ENCODE measurements around the gene DMRTA2. TPM values are rescaled to one million over a fixed set of nuclear protein-coding genes. Genes with fewer than 3 reads are reported as not detected.

The DMRTA2 gene
- total and polyA plus RNA-seq, 2 donors (not counting 1 experiment from before 2014, with no cell fraction given), result 0.05 TPM; not detected in 1

GRCh38 chr1:50422675-50422945, 633 bp downstream of the DMRTA2 start:
- Histone ChIP-seq H3K9me3 (ENCODE audit: control insufficient read depth, insufficient read depth, low read depth, low read length) (no peaks in the 10 kb centered on the region), H3K27ac (ENCODE audit: insufficient read depth, low read length) (no peak overlapping the region), H3K27me3 (ENCODE audit: control insufficient read depth, insufficient read depth, low read length) (peaks cover 98% of the 10 kb centered on the region), H3K79me2 (ENCODE audit: control insufficient read depth, insufficient read depth, low read length) (no peaks in the 10 kb centered on the region), H3K4me2 (ENCODE audit: extremely low read depth, insufficient read depth, low read length) (no peak overlapping the region), H3K36me3 (ENCODE audit: control insufficient read depth, insufficient read depth, low read length) (no peaks in the 10 kb centered on the region), H4K20me1 (ENCODE audit: control insufficient read depth, extremely low read depth, insufficient read depth, low read length) (no peaks in the 10 kb centered on the region), H2AFZ (ENCODE audit: low read length) (no peak overlapping the region), H3K9ac (ENCODE audit: insufficient read depth, low read length) (no peak overlapping the region), H3K4me3 (replicated peaks in 1 of 4; ENCODE audit: control extremely low read depth in 1 of 4, insufficient read depth in 1 of 4, low read depth in 3 of 4, low read length in 4 of 4) (no peak overlapping the region), H3K4me1 (ENCODE audit: control insufficient read depth, extremely low read depth, insufficient read depth, low read length) (no peaks in the 10 kb centered on the region)
- TF ChIP-seq CTCF (conservative IDR thresholded peaks at IDR 0.05 in 1 of 2, IDR thresholded peaks at IDR 0.05 in 1 of 2; ENCODE audit: low read depth in 1 of 2, low read length in 2 of 2), result no peak
- TF ChIP-seq EZH2 (IDR thresholded peaks at IDR 0.05; ENCODE audit: low read length, missing control alignments), result peak; percentile 80
- DNase-seq (ENCODE audit: low read depth in 2 of 2), result no peak

DNA sequence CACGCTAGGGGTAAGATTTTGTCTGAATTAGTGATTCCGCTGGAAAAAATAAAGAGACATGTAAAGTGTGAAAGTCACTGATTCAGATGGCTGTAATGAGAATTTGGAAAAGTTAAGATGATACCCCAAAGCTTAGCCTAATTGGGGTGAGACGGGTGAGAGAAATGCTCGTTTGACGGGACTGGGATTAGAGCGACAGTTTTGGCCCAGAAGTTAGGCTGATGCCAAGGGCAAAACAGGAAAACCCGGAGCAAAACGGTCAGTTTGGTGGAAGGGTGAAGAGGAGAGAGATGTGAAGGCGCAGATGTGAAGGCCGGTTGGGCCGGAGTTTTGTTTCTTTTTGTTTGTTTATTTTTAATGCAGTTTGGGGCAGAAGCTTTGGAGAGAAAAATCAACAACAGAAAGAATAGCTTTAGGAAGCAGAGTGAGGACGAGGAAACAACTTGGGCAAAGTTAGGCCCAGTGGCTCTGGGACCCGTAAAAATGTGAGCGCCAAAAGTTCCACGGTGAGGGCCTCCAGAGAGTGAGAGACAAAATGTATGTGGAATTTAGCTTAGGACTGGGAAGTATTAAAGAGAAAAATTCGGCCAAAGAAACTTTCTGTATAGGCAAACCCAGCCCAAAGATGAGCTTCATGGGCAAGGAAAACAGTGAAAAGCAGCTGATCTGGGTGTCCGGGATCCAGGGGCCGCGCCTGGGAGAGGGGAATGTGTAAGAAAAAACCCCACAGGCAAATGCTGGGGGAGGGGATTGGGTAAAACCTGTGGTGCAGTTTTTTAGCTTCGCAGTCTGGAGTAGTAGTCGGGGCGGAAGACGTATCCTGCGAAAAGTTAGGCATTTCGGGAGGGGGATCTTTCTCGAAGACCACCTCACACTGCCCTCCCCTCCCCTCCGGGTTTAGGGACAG, 1.2 kb downstream of the DMRTA2 start:
- DNase-seq (ENCODE audit: low read depth in 2 of 2), result no peak
- H3K4me2 ChIP-seq (ENCODE audit: extremely low read depth, insufficient read depth, low read length), result no peak overlapping the region
- H3K9me3 ChIP-seq (ENCODE audit: control insufficient read depth, insufficient read depth, low read depth, low read length), result no peaks in the 10 kb centered on the region
- H3K9ac ChIP-seq (ENCODE audit: insufficient read depth, low read length), result no peak overlapping the region
- no peak overlapping the region for H3K4me3 ChIP-seq (replicated peaks in 1 of 4; ENCODE audit: control extremely low read depth in 1 of 4, insufficient read depth in 1 of 4, low read depth in 3 of 4, low read length in 4 of 4)
- H3K27me3 ChIP-seq (ENCODE audit: control insufficient read depth, insufficient read depth, low read length), result peaks cover 98% of the 10 kb centered on the region
- no peak overlapping the region for H3K27ac ChIP-seq (ENCODE audit: insufficient read depth, low read length)
- H3K36me3 ChIP-seq (ENCODE audit: control insufficient read depth, insufficient read depth, low read length), result no peaks in the 10 kb centered on the region
- no peaks in the 10 kb centered on the region for H4K20me1 ChIP-seq (ENCODE audit: control insufficient read depth, extremely low read depth, insufficient read depth, low read length)
- no peak overlapping the region for H2AFZ ChIP-seq (ENCODE audit: low read length)
- TF ChIP-seq CTCF (conservative IDR thresholded peaks at IDR 0.05 in 1 of 2, IDR thresholded peaks at IDR 0.05 in 1 of 2; ENCODE audit: low read depth in 1 of 2, low read length in 2 of 2) (no peak), EZH2 (IDR thresholded peaks at IDR 0.05; ENCODE audit: low read length, missing control alignments) (no peak)
- no peaks in the 10 kb centered on the region for H3K4me1 ChIP-seq (ENCODE audit: control insufficient read depth, extremely low read depth, insufficient read depth, low read length)
- H3K79me2 ChIP-seq (ENCODE audit: control insufficient read depth, insufficient read depth, low read length), result no peaks in the 10 kb centered on the region

DNA sequence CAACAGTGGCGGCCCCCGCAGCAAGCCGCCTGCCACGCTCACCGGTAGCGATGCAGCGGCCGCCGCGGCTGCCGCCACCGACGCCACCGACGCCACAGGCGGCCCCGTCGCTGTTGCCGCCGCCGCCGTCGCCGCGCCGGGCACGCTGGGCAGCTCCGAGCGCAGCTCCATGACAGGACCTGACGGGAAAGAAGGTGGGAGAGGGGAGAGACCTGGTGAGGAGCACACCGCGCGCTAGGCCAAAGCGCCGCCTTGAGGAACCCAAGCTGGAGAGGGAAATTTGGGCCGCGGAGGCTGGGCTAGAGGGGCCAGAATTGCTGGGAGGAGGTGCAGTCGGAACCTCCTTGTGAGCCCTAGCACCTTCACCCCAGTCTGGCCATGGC, 1.9 kb downstream of the DMRTA2 start:
- H2AFZ ChIP-seq (ENCODE audit: low read length), result no peak overlapping the region
- peak; percentile 68 for TF ChIP-seq EZH2 (IDR thresholded peaks at IDR 0.05; ENCODE audit: low read length, missing control alignments)
- TF ChIP-seq CTCF (conservative IDR thresholded peaks at IDR 0.05 in 1 of 2, IDR thresholded peaks at IDR 0.05 in 1 of 2; ENCODE audit: low read depth in 1 of 2, low read length in 2 of 2), result no peak
- H3K4me3 ChIP-seq (replicated peaks in 1 of 4; ENCODE audit: control extremely low read depth in 1 of 4, insufficient read depth in 1 of 4, low read depth in 3 of 4, low read length in 4 of 4), result no peak overlapping the region
- no peak overlapping the region for H3K4me2 ChIP-seq (ENCODE audit: extremely low read depth, insufficient read depth, low read length)
- H3K27ac ChIP-seq (ENCODE audit: insufficient read depth, low read length), result no peak overlapping the region
- H3K4me1 ChIP-seq (ENCODE audit: control insufficient read depth, extremely low read depth, insufficient read depth, low read length), result no peaks in the 10 kb centered on the region
- H3K36me3 ChIP-seq (ENCODE audit: control insufficient read depth, insufficient read depth, low read length), result no peaks in the 10 kb centered on the region
- H3K9me3 ChIP-seq (ENCODE audit: control insufficient read depth, insufficient read depth, low read depth, low read length), result no peaks in the 10 kb centered on the region
- no peaks in the 10 kb centered on the region for H4K20me1 ChIP-seq (ENCODE audit: control insufficient read depth, extremely low read depth, insufficient read depth, low read length)
- no peak overlapping the region for H3K9ac ChIP-seq (ENCODE audit: insufficient read depth, low read length)
- no peaks in the 10 kb centered on the region for H3K79me2 ChIP-seq (ENCODE audit: control insufficient read depth, insufficient read depth, low read length)
- no peak for DNase-seq (ENCODE audit: low read depth in 2 of 2)
- peaks cover 99% of the 10 kb centered on the region for H3K27me3 ChIP-seq (ENCODE audit: control insufficient read depth, insufficient read depth, low read length)

All from fibroblast of lung (primary cell).